ENCODE measurements around the gene ATXN7.

ATXN7 gene

GRCh38 chr3:64008017-64008416, 144.3 kb downstream of the ATXN7 start:
- TF ChIP-seq CTCF (conservative IDR thresholded peaks at IDR 0.05; ENCODE audit: low read length): no peak
- TF ChIP-seq EZH2phosphoT487 (IDR thresholded peaks at IDR 0.05; ENCODE audit: borderline replicate concordance): no peak
- Histone ChIP-seq H4K20me1 (ENCODE audit: insufficient read depth, low read length, poor library complexity, severe bottlenecking) (peaks cover 6% of the 10 kb centered on the region), H3K9me3 (ENCODE audit: insufficient read depth, low read depth, low read length) (no peaks in the 10 kb centered on the region), H3K4me3 (ENCODE audit: low read length, poor library complexity, severe bottlenecking) (no peak overlapping the region), H2AFZ (ENCODE audit: low read length) (no peak overlapping the region), H3F3A (ENCODE audit: low read depth) (no peaks in the 10 kb centered on the region), H3K36me3 (ENCODE audit: insufficient read depth, low read length) (peaks cover 92% of the 10 kb centered on the region; the same call in 1 of the 2 replicates), H3K9me2 (replicated peaks; ENCODE audit: low read depth, low read length) (no peaks in the 10 kb centered on the region), H3K27me3 (ENCODE audit: insufficient read depth, low read length, poor library complexity, severe bottlenecking) (no peaks in the 10 kb centered on the region), H3K4me1 (ENCODE audit: insufficient read depth, low read length, poor library complexity, severe bottlenecking) (no peaks in the 10 kb centered on the region), H3K9ac (ENCODE audit: low read depth, low read length, poor library complexity, severe bottlenecking) (no peak overlapping the region), H3K4me2 (ENCODE audit: low read depth, low read length, poor library complexity, severe bottlenecking) (no peak overlapping the region), H3K79me2 (ENCODE audit: insufficient read depth, low read length) (no peaks in the 10 kb centered on the region)

- Histone ChIP-seq H3K4me2 (ENCODE audit: low read depth, low read length, poor library complexity, severe bottlenecking) (no peak overlapping the region), H3K4me1 (ENCODE audit: insufficient read depth, low read length, poor library complexity, severe bottlenecking) (no peaks in the 10 kb centered on the region), H2AFZ (ENCODE audit: low read length) (no peak overlapping the region), H3K4me3 (ENCODE audit: low read length, poor library complexity, severe bottlenecking) (no peak overlapping the region), H3F3A (ENCODE audit: low read depth) (no peaks in the 10 kb centered on the region), H3K79me2 (ENCODE audit: insufficient read depth, low read length) (no peaks in the 10 kb centered on the region), H3K36me3 (ENCODE audit: insufficient read depth, low read length) (peaks cover 98% of the 10 kb centered on the region), H3K9ac (ENCODE audit: low read depth, low read length, poor library complexity, severe bottlenecking) (no peak overlapping the region), H3K9me2 (replicated peaks; ENCODE audit: low read depth, low read length) (no peaks in the 10 kb centered on the region), H3K9me3 (ENCODE audit: insufficient read depth, low read depth, low read length) (no peaks in the 10 kb centered on the region), H3K27me3 (ENCODE audit: insufficient read depth, low read length, poor library complexity, severe bottlenecking) (no peaks in the 10 kb centered on the region), H4K20me1 (ENCODE audit: insufficient read depth, low read length, poor library complexity, severe bottlenecking) (peaks cover 6% of the 10 kb centered on the region)
- TF ChIP-seq CTCF (conservative IDR thresholded peaks at IDR 0.05; ENCODE audit: low read length) (no peak), EZH2phosphoT487 (IDR thresholded peaks at IDR 0.05; ENCODE audit: borderline replicate concordance) (no peak)
Measured at GRCh38 chr3:64008487-64009351, 145.1 kb downstream of the ATXN7 start.

- H3K27me3 ChIP-seq (ENCODE audit: insufficient read depth, low read length, poor library complexity, severe bottlenecking): no peaks in the 10 kb centered on the region
- peaks cover 12% of the 10 kb centered on the region for H4K20me1 ChIP-seq (ENCODE audit: insufficient read depth, low read length, poor library complexity, severe bottlenecking)
- no peaks in the 10 kb centered on the region for H3K4me1 ChIP-seq (ENCODE audit: insufficient read depth, low read length, poor library complexity, severe bottlenecking)
- no peak overlapping the region for H2AFZ ChIP-seq (ENCODE audit: low read length)
- H3F3A ChIP-seq (ENCODE audit: low read depth): no peaks in the 10 kb centered on the region
- no peak overlapping the region for H3K4me2 ChIP-seq (ENCODE audit: low read depth, low read length, poor library complexity, severe bottlenecking)
- H3K9me3 ChIP-seq (ENCODE audit: insufficient read depth, low read depth, low read length): no peaks in the 10 kb centered on the region
- H3K9ac ChIP-seq (ENCODE audit: low read depth, low read length, poor library complexity, severe bottlenecking): no peak overlapping the region
- no peaks in the 10 kb centered on the region for H3K79me2 ChIP-seq (ENCODE audit: insufficient read depth, low read length)
- H3K36me3 ChIP-seq (ENCODE audit: insufficient read depth, low read length): peaks cover 97% of the 10 kb centered on the region
- H3K4me3 ChIP-seq (ENCODE audit: low read length, poor library complexity, severe bottlenecking): no peak overlapping the region
- TF ChIP-seq EZH2phosphoT487 (IDR thresholded peaks at IDR 0.05; ENCODE audit: borderline replicate concordance) (no peak), CTCF (conservative IDR thresholded peaks at IDR 0.05; ENCODE audit: low read length) (no peak)
- H3K9me2 ChIP-seq (replicated peaks; ENCODE audit: low read depth, low read length): no peaks in the 10 kb centered on the region
Measured at GRCh38 chr3:64009528-64009927, 145.9 kb downstream of the ATXN7 start.

Data from Loucy (cell line).